GM12801 (cell line): ENCODE data around the gene ACTL9.

Experiments used
- TF ChIP-seq, protein P1 (sequence below): IDR thresholded peaks from one replicate; pipeline ENCODE4 v1.5.1; 2011; ENCODE audit warnings: control low read depth; ENCODE audit not compliant: insufficient read length; ENCODE audit errors: extremely low read depth

The ACTL9 gene, protein sequence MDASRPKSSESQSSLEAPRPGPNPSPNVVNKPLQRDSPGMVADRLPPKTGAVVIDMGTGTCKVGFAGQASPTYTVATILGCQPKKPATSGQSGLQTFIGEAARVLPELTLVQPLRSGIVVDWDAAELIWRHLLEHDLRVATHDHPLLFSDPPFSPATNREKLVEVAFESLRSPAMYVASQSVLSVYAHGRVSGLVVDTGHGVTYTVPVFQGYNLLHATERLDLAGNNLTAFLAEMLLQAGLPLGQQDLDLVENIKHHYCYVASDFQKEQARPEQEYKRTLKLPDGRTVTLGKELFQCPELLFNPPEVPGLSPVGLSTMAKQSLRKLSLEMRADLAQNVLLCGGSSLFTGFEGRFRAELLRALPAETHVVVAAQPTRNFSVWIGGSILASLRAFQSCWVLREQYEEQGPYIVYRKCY

DNA sequence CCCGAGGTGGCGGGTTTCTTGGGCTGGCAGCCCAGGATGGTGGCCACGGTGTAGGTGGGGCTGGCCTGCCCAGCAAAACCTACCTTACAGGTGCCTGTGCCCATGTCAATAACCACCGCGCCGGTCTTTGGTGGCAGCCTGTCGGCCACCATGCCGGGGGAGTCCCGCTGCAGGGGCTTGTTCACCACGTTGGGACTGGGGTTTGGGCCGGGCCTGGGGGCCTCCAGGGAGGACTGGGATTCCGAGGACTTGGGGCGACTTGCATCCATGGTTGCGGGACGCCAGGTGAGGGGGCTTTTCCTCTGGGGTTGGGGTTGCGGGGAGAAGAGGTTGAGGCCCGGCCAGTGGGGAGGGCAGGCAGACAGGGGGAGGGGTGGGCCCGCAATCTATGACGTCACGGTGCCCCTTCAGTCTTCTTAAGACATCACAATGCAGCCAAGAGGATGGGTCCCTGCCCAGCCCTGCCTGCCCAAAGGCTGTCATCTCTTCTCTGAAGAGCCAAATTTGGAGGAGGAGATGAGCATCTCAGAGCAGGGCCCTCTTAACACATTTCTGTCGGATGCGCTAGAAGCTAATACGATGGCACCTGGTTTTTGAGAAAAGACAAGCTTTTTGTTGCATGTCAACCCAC is at the start of gene ACTL9:
ACTL9 (minus strand) TSS at position 363 of the 631 bp plus-strand sequence; CDS start at position 269, 94 bp downstream.
- TF ChIP-seq, protein P1, sequence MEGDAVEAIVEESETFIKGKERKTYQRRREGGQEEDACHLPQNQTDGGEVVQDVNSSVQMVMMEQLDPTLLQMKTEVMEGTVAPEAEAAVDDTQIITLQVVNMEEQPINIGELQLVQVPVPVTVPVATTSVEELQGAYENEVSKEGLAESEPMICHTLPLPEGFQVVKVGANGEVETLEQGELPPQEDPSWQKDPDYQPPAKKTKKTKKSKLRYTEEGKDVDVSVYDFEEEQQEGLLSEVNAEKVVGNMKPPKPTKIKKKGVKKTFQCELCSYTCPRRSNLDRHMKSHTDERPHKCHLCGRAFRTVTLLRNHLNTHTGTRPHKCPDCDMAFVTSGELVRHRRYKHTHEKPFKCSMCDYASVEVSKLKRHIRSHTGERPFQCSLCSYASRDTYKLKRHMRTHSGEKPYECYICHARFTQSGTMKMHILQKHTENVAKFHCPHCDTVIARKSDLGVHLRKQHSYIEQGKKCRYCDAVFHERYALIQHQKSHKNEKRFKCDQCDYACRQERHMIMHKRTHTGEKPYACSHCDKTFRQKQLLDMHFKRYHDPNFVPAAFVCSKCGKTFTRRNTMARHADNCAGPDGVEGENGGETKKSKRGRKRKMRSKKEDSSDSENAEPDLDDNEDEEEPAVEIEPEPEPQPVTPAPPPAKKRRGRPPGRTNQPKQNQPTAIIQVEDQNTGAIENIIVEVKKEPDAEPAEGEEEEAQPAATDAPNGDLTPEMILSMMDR: no peak

DNA sequence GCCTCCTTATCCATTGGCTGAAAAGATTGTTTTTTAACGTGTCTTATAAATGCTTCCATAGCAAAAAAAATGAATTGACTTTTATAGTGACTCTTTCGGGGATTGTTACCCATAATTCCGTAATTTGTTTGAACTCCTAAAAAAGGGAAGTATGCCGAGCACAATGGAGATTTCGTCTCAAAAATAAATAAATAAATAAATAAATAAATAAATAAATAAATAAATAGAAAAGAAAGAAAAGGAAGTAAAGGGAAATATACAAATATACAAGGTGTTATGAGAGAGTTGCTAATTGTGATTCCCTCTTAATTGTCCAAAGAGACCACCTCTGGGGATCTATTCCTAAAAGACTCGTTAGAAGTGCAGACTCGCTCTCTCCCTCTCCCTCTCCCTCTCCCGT is 39.8 kb upstream of the ACTL9 start:
- TF ChIP-seq, protein P1: no peak

DNA sequence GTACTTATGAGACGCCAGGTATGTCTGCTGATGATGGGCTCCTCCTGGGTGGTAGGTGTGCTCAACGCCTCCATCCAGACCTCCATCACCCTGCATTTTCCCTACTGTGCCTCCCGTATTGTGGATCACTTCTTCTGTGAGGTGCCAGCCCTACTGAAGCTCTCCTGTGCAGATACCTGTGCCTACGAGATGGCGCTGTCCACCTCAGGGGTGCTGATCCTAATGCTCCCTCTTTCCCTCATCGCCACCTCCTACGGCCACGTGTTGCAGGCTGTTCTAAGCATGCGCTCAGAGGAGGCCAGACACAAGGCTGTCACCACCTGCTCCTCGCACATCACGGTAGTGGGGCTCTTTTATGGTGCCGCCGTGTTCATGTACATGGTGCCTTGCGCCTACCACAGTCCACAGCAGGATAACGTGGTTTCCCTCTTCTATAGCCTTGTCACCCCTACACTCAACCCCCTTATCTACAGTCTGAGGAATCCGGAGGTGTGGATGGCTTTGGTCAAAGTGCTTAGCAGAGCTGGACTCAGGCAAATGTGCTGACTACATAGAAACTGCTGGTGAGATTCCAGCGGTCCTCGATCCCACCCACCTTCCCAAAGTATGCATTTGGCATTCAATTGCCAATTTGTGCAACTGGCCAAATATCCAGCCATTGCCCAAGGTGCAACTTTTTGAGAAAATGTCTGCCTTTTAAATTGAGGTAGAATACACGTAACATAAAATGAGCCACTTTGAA is 33.0 kb upstream of the ACTL9 start:
- TF ChIP-seq, protein P1: no peak

DNA sequence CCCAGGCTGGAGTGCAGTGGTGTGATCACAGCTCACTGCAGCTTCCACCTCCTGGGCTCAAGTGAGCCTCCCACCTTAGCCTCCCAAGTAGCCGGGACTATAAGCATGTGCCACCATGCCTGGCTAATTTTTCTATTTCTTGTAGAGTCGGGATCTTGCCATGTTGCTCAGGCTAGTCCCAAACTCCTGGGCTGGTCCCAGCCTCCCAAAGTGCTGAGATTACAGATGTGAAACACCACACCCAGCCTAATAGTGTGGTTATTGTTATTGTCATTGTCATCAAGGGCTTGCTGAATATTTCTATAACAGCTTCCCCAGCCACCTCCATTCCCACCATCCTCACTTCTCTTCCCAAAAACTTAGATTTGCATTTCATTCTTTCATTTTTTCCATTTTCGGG is 25.7 kb upstream of the ACTL9 start:
- TF ChIP-seq, protein P1: no peak

DNA sequence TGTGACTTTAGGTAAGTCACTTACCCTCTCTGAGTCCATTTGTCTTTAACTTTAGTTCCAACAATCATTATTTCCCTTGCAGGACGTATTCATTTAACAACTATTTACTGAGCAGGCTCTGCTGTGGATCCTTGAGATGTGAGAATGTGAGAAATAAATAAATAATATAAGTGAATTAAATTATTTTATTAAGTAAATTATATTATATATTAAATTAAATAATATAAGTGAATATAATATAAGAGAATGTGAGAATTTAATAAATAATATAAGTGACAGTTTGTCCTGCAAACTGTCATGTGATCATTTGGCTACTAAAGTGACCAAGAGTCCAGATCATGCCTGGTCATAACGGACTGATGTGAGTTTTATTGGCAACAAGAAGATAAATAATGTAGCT is 23.4 kb upstream of the ACTL9 start:
- TF ChIP-seq, protein P1: no peak

DNA sequence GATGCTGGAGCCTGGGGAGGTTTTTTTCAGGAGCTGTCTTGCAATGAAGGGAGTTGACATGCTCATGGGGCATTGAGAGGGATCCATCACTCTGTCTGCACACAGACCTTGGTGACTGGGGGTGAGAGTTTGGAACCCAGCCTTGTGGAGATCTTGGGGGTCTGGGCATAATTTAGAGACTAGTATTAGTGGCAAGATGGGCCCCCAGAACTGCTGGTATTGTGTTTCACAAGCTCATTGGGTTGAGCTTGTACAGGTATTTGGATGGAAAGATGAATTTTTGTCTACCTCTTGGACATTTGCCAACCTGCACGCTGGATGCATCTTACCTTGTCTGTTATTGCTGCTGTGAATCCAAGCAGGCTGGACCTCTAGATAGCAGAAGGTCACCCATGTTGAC is 22.7 kb upstream of the ACTL9 start, which contains the start of gene OR2Z1:
OR2Z1 (plus strand) TSS at position 301 of the 400 bp plus-strand sequence. CDS start 9,395 bp downstream, outside the sequence.
- TF ChIP-seq, protein P1: no peak

DNA sequence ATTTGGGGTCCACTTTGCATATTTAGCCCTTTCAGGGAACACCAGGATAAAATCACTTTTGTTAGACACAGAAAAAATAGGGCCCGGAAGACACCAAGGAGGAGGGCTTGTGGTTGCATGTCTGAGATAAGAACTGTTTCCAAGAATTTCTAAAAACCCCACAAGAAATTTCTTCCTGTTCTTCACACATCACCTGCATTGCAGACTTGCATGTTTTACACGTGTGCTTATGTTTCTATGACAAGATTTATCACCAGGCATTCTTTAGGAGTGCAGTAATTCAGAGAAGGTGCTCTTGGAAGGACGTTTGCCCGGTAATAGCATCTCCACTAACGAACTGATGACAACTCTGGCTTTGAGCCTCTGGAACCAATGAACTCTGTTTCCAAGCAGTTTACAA is 7.1 kb upstream of the ACTL9 start:
- TF ChIP-seq, protein P1: no peak
